PC-3 (cell line): ENCODE results near the gene TLCD4. TPM values are rescaled to one million over a fixed set of nuclear protein-coding genes. Genes with fewer than 3 reads are reported as not detected.

ENCODE experiments used
- ATAC-seq: fragments of 200-7000 bp; cut with Tn5 transposase; 2 replicates; pipeline ENCODE4 v1.9.1; 2020; ENCODE audit warnings: mild to moderate bottlenecking, moderate library complexity
- BruUV-seq: library from RNA; stranded (reverse); fragments of 400-500 nt; replicated peaks from 2 replicates; lab custom pipeline; 2021; lab: Mats Ljungman, UMichigan
- CTCF ChIA-PET: fragments of 300-600 bp; sonication (Branson Sonifier 250); formaldehyde crosslinking; loops from one replicate; lab custom pipeline; 2022; ENCODE audit warnings: antibody characterized with exemption; lab: Charles Lee
- POLR2A ChIA-PET: fragments of 300-600 bp; sonication (Branson Sonifier 250); formaldehyde crosslinking; loops from one replicate; lab custom pipeline; 2022; ENCODE audit warnings: antibody characterized with exemption; ENCODE audit not compliant: unreplicated experiment; lab: Charles Lee
- DNase-seq: peaks from one replicate; pipeline ENCODE4 v3.0.0-alpha.2; 2015
- H2AFZ ChIP-seq: fragments of 300-600 bp; sonication (generic); 2 replicates; pipeline ENCODE4 v1.6.0; 2016; ENCODE audit warnings: antibody characterized with exemption, low read length
- H3F3A ChIP-seq: fragments of 300-600 bp; sonication (generic); one replicate; pipeline ENCODE4 v1.6.0; 2017; ENCODE audit warnings: antibody characterized with exemption, low read length, control low read depth, mild to moderate bottlenecking; ENCODE audit not compliant: unreplicated experiment
- H3K27ac ChIP-seq: fragments of 300-600 bp; sonication (generic); 2 replicates; pipeline ENCODE4 v1.5.1; 2016; ENCODE audit warnings: mild to moderate bottlenecking, low read length
- H3K27me3 ChIP-seq: fragments of 300-600 bp; sonication (generic); 2 replicates; pipeline ENCODE4 v1.6.1; 2016; ENCODE audit warnings: low read length, mixed read lengths
- H3K36me3 ChIP-seq: fragments of 300-600 bp; sonication (generic); 2 replicates; pipeline ENCODE4 v1.6.1; 2016; ENCODE audit warnings: low read depth, mixed run types, low read length, mixed read lengths
- H3K4me1 ChIP-seq: fragments of 300-600 bp; sonication (generic); 2 replicates; pipeline ENCODE4 v1.5.1; 2016; ENCODE audit warnings: low read length; ENCODE audit not compliant: insufficient read depth
- H3K4me2 ChIP-seq: fragments of 300-600 bp; sonication (generic); 2 replicates; pipeline ENCODE4 v1.6.0; 2016; ENCODE audit warnings: low read length
- H3K4me3 ChIP-seq: fragments of 300-600 bp; sonication (generic); 2 replicates; pipeline ENCODE4 v1.5.1; 2016; ENCODE audit warnings: mild to moderate bottlenecking, low read length, mixed read lengths
- H3K79me2 ChIP-seq: fragments of 300-600 bp; sonication (generic); 2 replicates; pipeline ENCODE4 v1.6.1; 2017; ENCODE audit warnings: low read length, mixed read lengths
- H3K9ac ChIP-seq: fragments of 300-600 bp; sonication (generic); 2 replicates; pipeline ENCODE4 v1.6.0; 2016; ENCODE audit warnings: mild to moderate bottlenecking, low read length
- H3K9me2 ChIP-seq: fragments of 300-600 bp; sonication (generic); replicated peaks from 2 replicates; pipeline ENCODE4 v1.6.1; 2016; ENCODE audit warnings: mixed run types, low read length, mixed read lengths
- H3K9me3 ChIP-seq: fragments of 300-600 bp; sonication (generic); 2 replicates; pipeline ENCODE4 v1.6.1; 2016; ENCODE audit warnings: low read length, mixed read lengths
- H4K20me1 ChIP-seq: fragments of 300-600 bp; sonication (generic); 2 replicates; pipeline ENCODE4 v1.6.1; 2016; ENCODE audit warnings: low read length, mixed read lengths
- CTCF ChIP-seq: fragments of 300-600 bp; sonication (generic); conservative IDR thresholded peaks from 2 replicates; pipeline ENCODE4 v1.5.1; 2017; ENCODE audit warnings: antibody characterized with exemption, low read depth, mild to moderate bottlenecking, low read length
- EZH2 ChIP-seq: fragments of 300-600 bp; sonication (generic); IDR thresholded peaks from one replicate; pipeline ENCODE4 v1.6.1; 2017; ENCODE audit warnings: antibody characterized with exemption, mild to moderate bottlenecking, low read length; ENCODE audit not compliant: unreplicated experiment
- EZH2phosphoT487 ChIP-seq: fragments of 300-600 bp; sonication (generic); IDR thresholded peaks from 2 replicates; pipeline ENCODE4 v1.6.1; 2018; ENCODE audit warnings: mild to moderate bottlenecking, antibody characterized with exemption, low read length, borderline replicate concordance
- intact Hi-C: fragments of 100-400 bp; cut with micrococcal nuclease; formaldehyde crosslinking; loops from 2 replicates; pipeline ENCODE4 v1.9.0; 2023
- total RNA-seq: library from RNA; depleted of rRNA; stranded (reverse); fragments of >200 nt; gene quantifications from 2 replicates; pipeline ENCODE4 v1.2.3, GENCODE V29; 2014

The TLCD4 gene
- total RNA-seq, 1 experiment from 2014 or later, result 8.3 TPM

- POLR2A ChIA-PET, result interaction anchor here (0.5 to 0.6 kb wide), 3 partner anchors 15 to 342 kb away, joined by 3 to 5 read pairs (median 3); no protein-coding TSS in a partner anchor
These were observed 32.6 kb upstream of the TLCD4 start for GRCh38 chr1:95084317-95085176.

GRCh38 chr1:95085376-95085775 lies 31.8 kb upstream of the TLCD4 start:
- intact Hi-C loops, result no loop called here
- Histone ChIP-seq H4K20me1 (no peaks in the 10 kb centered on the region), H3K9me2 (no peaks in the 10 kb centered on the region), H3K9me3 (no peaks in the 10 kb centered on the region), H3K4me1 (peaks cover 34% of the 10 kb centered on the region), H3K27me3 (no peaks in the 10 kb centered on the region), H3K4me2 (peak overlapping the region; percentile 33; the same call in 1 of the 2 replicates), H3K36me3 (no peaks in the 10 kb centered on the region), H3K27ac (peak overlapping the region; percentile 71), H3K79me2 (no peaks in the 10 kb centered on the region), H3K9ac (no peak overlapping the region), H2AFZ (no peak overlapping the region), H3F3A (no peaks in the 10 kb centered on the region), H3K4me3 (no peak overlapping the region)
- peak; percentile 23 for ATAC-seq
- no TSS peak for BruUV-seq
- CTCF ChIA-PET, result interaction anchor here (1.5 to 1.9 kb wide), 2 partner anchors 14 to 148 kb away, joined by 10 to 14 read pairs; partner anchors contain the start of gene RWDD3
- POLR2A ChIA-PET, result interaction anchor here (0.6 kb wide), 1 partner anchor 138 kb away, joined by 3 read pairs; no protein-coding TSS in a partner anchor
- DNase-seq, result peak; percentile 48
- TF ChIP-seq EZH2, result no peak
- TF ChIP-seq CTCF, result no peak
- TF ChIP-seq EZH2phosphoT487, result no peak

More at GRCh38 chr1:95084317-95085176, 32.6 kb upstream of the TLCD4 start:
- Histone ChIP-seq H3K27me3 (no peaks in the 10 kb centered on the region), H3K4me2 (peak overlapping the region; percentile 33), H3K27ac (peak overlapping the region; percentile 71), H3K36me3 (no peaks in the 10 kb centered on the region), H2AFZ (peak overlapping the region; percentile 42), H3K9me2 (no peaks in the 10 kb centered on the region), H3F3A (no peaks in the 10 kb centered on the region), H3K4me1 (peaks cover 34% of the 10 kb centered on the region), H3K9me3 (no peaks in the 10 kb centered on the region), H3K9ac (peak overlapping the region; percentile 6; the same call in 1 of the 2 replicates), H3K4me3 (no peak overlapping the region), H3K79me2 (no peaks in the 10 kb centered on the region), H4K20me1 (no peaks in the 10 kb centered on the region)
- ATAC-seq (peak; percentile 92), DNase-seq (peak; percentile 77)
- intact Hi-C loops, result loop anchor here (1.0 kb wide), 4 partner anchors 11 to 150 kb away; partner anchors contain the start of gene RWDD3
- TF ChIP-seq EZH2phosphoT487, result no peak
- TF ChIP-seq CTCF, result peak; percentile 88
- no TSS peak for BruUV-seq
- CTCF ChIA-PET, result interaction anchor here (0.5 to 1.9 kb wide), 8 partner anchors 12 to 482 kb away, joined by 3 to 14 read pairs (median 4); partner anchors contain the start of genes ALG14, RWDD3 and TLCD4
